SK-N-SH treated with all-trans-retinoic acid at 6 μM for 48 hours (cell line): ENCODE results near the gene ZMAT3.

Experiments
- ATAC-seq: fragments of 200-7000 bp; cut with Tn5 transposase; 3 replicates; pipeline ENCODE4 v1.9.1; 2020; ENCODE audit warnings: mild to moderate bottlenecking, moderate library complexity
- ARNTL ChIP-seq: fragments of 450-650 bp; formaldehyde crosslinking; IDR thresholded peaks from 2 replicates; pipeline ENCODE4 v1.5.0; 2020; ENCODE audit warnings: low read depth, mild to moderate bottlenecking, moderate library complexity, borderline replicate concordance
- CSDC2 ChIP-seq: fragments of 250-450 bp; sonication (Bioruptor Pico); IDR thresholded peaks from 2 replicates; pipeline ENCODE4 v1.5.0; 2020; ENCODE audit warnings: mild to moderate bottlenecking, moderate library complexity
- ESRRG ChIP-seq: fragments of 250-450 bp; sonication (Bioruptor Pico); IDR thresholded peaks from 2 replicates; pipeline ENCODE4 v1.6.1; 2021; ENCODE audit warnings: mild to moderate bottlenecking
- GLIS3 ChIP-seq: fragments of 250-450 bp; sonication (Bioruptor Pico); IDR thresholded peaks from 2 replicates; pipeline ENCODE4 v1.5.0; 2020; ENCODE audit warnings: mild to moderate bottlenecking, moderate library complexity
- ISL1 ChIP-seq: fragments of 250-450 bp; sonication (Bioruptor Pico); IDR thresholded peaks from 2 replicates; pipeline ENCODE4 v2.1.2; 2022; ENCODE audit warnings: mild to moderate bottlenecking, moderate library complexity
- PPARA ChIP-seq: fragments of 250-450 bp; sonication (Bioruptor Pico); IDR thresholded peaks from 2 replicates; pipeline ENCODE4 v1.5.0; 2020; ENCODE audit warnings: mild to moderate bottlenecking, borderline replicate concordance
- RARB ChIP-seq: fragments of 250-450 bp; sonication (Bioruptor Pico); IDR thresholded peaks from 2 replicates; pipeline ENCODE4 v1.8.0; 2021; ENCODE audit warnings: mild to moderate bottlenecking, moderate library complexity
- SNAI2 ChIP-seq: fragments of 250-450 bp; sonication (Bioruptor Pico); IDR thresholded peaks from 2 replicates; pipeline ENCODE4 v1.5.0; 2020; ENCODE audit warnings: mild to moderate bottlenecking, moderate library complexity
- TCF4 ChIP-seq: fragments of 250-450 bp; sonication (Bioruptor Pico); IDR thresholded peaks from 2 replicates; pipeline ENCODE4 v1.8.0; 2021; ENCODE audit warnings: mild to moderate bottlenecking, moderate library complexity, borderline replicate concordance
- TOX ChIP-seq: fragments of 250-450 bp; sonication (Bioruptor Pico); IDR thresholded peaks from 2 replicates; pipeline ENCODE4 v1.8.0; 2021; ENCODE audit warnings: mild to moderate bottlenecking, moderate library complexity, borderline replicate concordance
- ZC3H10 ChIP-seq: fragments of 250-450 bp; sonication (Bioruptor Pico); IDR thresholded peaks from 2 replicates; pipeline ENCODE4 v1.5.1; 2021; ENCODE audit warnings: mild to moderate bottlenecking, moderate library complexity
- ZFP3 ChIP-seq: fragments of 250-450 bp; sonication (Bioruptor Pico); IDR thresholded peaks from 2 replicates; pipeline ENCODE4 v1.5.0; 2020; ENCODE audit warnings: mild to moderate bottlenecking, moderate library complexity
- ZFP30 ChIP-seq: fragments of 450-650 bp; formaldehyde crosslinking; IDR thresholded peaks from 2 replicates; pipeline ENCODE4 v1.5.0; 2022; ENCODE audit warnings: mild to moderate bottlenecking, moderate library complexity
- ZNF565 ChIP-seq: fragments of 450-650 bp; formaldehyde crosslinking; conservative IDR thresholded peaks from 2 replicates; pipeline ENCODE4 v1.5.0; 2020; ENCODE audit warnings: low read depth, mild to moderate bottlenecking, moderate library complexity
- ZNF70 ChIP-seq: fragments of 450-650 bp; formaldehyde crosslinking; IDR thresholded peaks from 2 replicates; pipeline ENCODE4 v1.5.0; 2020; ENCODE audit warnings: mild to moderate bottlenecking, moderate library complexity
- ZNF8 ChIP-seq: fragments of 450-650 bp; formaldehyde crosslinking; IDR thresholded peaks from 2 replicates; pipeline ENCODE4 v1.5.0; 2020; ENCODE audit warnings: mild to moderate bottlenecking, moderate library complexity
- TF ChIP-seq, protein P1 (sequence below): fragments of 250-450 bp; sonication (Bioruptor Pico); IDR thresholded peaks from 2 replicates; pipeline ENCODE4 v1.8.0; 2021; ENCODE audit warnings: low read depth, mild to moderate bottlenecking, moderate library complexity, borderline replicate concordance
- TF ChIP-seq, protein P2 (sequence below): fragments of 250-450 bp; sonication (Bioruptor Pico); IDR thresholded peaks from 2 replicates; pipeline ENCODE4 v1.5.1; 2021; ENCODE audit warnings: mild to moderate bottlenecking, moderate library complexity
- TF ChIP-seq, protein P3 (sequence below): fragments of 250-450 bp; sonication (Bioruptor Pico); IDR thresholded peaks from 2 replicates; pipeline ENCODE4 v1.5.1; 2020; ENCODE audit warnings: low read depth, mild to moderate bottlenecking, moderate library complexity
- TF ChIP-seq, protein P4 (sequence below): fragments of 250-450 bp; sonication (Bioruptor Pico); IDR thresholded peaks from 2 replicates; pipeline ENCODE4 v1.5.0; 2020; ENCODE audit warnings: mild to moderate bottlenecking, moderate library complexity

Gene ZMAT3

DNA sequence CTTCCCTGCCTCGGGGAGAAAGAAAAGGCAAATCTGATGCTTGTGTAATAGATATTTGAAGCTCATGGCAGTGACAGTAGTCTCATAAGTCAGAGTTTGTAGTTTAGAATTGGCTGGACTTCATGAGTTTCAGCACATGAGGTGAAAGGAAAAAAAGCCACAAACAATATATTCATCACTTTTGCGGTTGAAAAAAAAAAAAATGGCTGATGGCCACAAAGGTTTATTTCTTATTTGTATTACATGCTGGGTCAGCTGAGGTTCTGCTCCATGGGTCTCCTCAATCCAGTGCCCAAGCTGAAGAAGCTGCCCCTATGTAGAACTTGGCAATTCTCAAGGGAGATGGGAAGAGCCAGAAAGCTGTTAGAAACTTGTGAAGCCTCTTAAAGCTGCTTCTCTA is 2.2 kb upstream of the ZMAT3 start:
- no peak for ATAC-seq
- TF ChIP-seq CSDC2 (CRISPR knock-in tag): no peak
- TF ChIP-seq ZNF8 (CRISPR knock-in tag): no peak
- no peak for TF ChIP-seq ZFP30 (CRISPR knock-in tag)
- no peak for TF ChIP-seq TCF4 (CRISPR knock-in tag)
- no peak for TF ChIP-seq TOX

DNA sequence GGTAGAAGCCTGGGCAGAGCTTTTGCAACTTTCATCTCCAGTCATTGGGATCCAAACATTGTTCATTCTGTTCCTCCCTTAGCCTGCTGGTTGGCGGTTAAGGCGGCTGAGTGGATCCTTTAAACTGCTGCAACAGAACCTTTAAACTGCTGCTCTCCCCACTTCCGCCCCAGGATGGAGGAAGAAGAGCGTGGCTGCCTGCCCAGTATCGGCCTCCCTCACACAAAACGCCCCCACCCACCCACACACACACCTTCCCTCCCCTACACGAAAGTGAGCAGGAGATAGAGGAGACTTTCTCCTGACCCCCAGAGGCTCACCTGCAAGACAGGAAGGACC is 460 bp upstream of the ZMAT3 start:
- peak; percentile 52 for ATAC-seq
- no peak for TF ChIP-seq ZC3H10 (CRISPR knock-in tag)
- TF ChIP-seq, all 23 proteins: peak for 0

DNA sequence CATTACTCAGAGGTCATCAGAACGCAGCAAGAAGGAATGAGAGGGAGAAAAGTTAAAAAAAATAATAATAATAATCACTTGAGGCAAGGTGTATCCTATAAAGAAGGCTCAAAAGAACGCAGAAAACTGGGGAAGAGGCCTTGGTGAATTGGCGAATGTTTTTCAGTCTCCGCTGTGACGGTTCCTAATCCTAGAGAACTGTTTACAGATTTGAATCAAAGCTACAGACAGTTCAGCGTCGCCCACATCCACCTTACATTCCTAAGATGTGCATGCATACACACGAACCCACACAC is 634 bp downstream of the ZMAT3 start:
- ATAC-seq: peak; percentile 63
- no peak for TF ChIP-seq SNAI2 (CRISPR knock-in tag)
- TF ChIP-seq ZNF8 (CRISPR knock-in tag): no peak
- TF ChIP-seq, protein P1, sequence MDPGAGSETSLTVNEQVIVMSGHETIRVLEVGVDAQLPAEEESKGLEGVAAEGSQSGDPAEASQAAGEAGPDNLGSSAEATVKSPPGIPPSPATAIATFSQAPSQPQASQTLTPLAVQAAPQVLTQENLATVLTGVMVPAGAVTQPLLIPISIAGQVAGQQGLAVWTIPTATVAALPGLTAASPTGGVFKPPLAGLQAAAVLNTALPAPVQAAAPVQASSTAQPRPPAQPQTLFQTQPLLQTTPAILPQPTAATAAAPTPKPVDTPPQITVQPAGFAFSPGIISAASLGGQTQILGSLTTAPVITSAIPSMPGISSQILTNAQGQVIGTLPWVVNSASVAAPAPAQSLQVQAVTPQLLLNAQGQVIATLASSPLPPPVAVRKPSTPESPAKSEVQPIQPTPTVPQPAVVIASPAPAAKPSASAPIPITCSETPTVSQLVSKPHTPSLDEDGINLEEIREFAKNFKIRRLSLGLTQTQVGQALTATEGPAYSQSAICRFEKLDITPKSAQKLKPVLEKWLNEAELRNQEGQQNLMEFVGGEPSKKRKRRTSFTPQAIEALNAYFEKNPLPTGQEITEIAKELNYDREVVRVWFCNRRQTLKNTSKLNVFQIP (CRISPR knock-in tag): no peak
- TF ChIP-seq, protein P2, sequence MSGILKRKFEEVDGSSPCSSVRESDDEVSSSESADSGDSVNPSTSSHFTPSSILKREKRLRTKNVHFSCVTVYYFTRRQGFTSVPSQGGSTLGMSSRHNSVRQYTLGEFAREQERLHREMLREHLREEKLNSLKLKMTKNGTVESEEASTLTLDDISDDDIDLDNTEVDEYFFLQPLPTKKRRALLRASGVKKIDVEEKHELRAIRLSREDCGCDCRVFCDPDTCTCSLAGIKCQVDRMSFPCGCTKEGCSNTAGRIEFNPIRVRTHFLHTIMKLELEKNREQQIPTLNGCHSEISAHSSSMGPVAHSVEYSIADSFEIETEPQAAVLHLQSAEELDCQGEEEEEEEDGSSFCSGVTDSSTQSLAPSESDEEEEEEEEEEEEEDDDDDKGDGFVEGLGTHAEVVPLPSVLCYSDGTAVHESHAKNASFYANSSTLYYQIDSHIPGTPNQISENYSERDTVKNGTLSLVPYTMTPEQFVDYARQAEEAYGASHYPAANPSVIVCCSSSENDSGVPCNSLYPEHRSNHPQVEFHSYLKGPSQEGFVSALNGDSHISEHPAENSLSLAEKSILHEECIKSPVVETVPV (CRISPR knock-in tag): no peak

DNA sequence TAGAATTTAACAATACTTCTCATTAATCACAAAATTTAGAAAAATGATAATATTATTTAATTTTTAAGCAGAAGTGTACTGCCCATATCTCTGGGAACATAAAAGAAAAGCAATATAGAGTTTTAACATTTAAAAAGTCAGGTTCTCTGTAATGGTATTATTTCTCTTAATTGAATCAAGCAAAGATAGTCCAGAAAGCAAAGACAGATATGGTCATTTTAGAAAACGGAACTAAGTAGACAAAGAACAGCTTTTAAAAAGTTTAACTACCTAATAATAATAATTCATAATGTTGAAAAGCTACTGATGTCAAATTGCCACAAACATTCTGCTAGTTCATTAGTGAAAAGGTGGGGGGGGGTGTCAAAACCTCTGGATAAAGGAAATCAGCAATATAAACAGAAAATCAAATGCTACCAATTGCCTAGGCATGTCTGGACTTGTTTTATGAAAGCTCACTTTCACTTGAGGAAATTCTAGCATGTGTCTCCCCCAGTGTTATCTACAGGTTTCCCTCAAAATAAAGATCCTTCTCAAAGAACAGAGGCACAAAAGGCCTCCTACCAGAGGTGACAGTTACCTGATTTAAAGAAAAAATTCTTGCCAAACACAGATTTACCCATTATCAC is 1.7 kb downstream of the ZMAT3 start:
- TF ChIP-seq, protein P3, sequence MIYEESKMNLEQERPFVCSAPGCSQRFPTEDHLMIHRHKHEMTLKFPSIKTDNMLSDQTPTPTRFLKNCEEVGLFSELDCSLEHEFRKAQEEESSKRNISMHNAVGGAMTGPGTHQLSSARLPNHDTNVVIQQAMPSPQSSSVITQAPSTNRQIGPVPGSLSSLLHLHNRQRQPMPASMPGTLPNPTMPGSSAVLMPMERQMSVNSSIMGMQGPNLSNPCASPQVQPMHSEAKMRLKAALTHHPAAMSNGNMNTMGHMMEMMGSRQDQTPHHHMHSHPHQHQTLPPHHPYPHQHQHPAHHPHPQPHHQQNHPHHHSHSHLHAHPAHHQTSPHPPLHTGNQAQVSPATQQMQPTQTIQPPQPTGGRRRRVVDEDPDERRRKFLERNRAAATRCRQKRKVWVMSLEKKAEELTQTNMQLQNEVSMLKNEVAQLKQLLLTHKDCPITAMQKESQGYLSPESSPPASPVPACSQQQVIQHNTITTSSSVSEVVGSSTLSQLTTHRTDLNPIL (CRISPR knock-in tag): no peak
- TF ChIP-seq TOX (no peak), ISL1 (0 out of 2 replicates have a peak, but pooled peaks have one; percentile 19), TCF4 (CRISPR knock-in tag) (no peak)
- no peak for ATAC-seq

DNA sequence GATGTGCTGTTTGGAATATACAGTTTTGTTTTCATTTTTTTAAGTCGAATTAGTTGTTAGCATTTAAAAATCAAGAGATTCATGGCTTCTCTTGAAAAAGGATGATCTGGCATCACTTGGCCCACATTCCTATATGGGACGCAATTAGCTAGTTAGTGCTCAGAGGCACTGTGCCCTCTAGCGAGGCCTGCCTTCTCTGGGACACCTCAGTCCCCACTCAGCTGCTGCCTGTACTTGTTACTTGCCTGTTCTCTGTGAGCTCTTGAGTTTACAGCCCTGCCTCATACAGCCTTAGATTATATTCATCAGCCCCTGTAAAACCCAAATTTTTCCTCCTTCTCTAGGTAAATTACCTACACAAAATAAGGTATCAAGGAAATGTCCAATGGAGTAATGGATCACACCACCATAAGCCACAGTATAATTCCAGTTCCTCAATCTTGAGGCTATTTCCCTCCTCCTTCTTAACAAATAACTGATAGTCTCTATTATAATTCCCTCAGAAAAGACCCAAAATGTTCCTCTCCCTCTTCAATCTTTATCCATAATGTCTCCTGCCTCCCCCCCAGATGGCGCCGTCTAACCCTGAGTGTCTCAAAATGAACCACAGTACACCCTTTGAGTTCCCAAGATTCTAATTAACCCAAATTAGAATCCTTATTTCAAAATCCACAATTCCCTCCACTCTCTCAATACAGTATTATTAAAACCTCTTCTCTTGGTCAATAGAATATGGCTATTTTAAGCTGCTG is 2.7 kb downstream of the ZMAT3 start:
- peak; percentile 12; the same call in 1 of the 3 replicates for ATAC-seq
- TF ChIP-seq TCF4 (CRISPR knock-in tag) (no peak), ZC3H10 (CRISPR knock-in tag) (no peak)

DNA sequence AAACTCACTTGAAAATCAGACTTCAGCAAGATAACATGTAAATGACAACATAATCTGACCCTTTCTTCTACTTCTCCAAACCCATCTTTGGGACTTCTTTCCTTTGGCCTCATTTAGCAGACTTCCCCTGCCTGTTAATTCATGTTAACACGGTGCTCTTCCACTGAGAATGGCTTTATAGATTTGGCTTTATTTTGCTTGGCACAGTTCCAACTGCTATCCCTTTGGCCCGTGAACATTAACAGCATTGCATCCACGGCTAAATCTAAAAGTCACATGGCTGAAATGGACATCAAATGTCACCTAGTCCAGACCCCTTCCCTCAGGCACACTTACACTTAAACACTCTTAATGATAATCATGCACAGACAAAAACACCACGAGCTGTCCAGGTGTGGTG is 3.8 kb downstream of the ZMAT3 start:
- no peak for ATAC-seq
- no peak for TF ChIP-seq ZNF565
- no peak for TF ChIP-seq ARNTL (CRISPR knock-in tag)
- TF ChIP-seq ESRRG (CRISPR knock-in tag): no peak
- no peak for TF ChIP-seq RARB (CRISPR knock-in tag)
- TF ChIP-seq GLIS3: no peak
- no peak for TF ChIP-seq ZNF8 (CRISPR knock-in tag)
- TF ChIP-seq, protein P4, sequence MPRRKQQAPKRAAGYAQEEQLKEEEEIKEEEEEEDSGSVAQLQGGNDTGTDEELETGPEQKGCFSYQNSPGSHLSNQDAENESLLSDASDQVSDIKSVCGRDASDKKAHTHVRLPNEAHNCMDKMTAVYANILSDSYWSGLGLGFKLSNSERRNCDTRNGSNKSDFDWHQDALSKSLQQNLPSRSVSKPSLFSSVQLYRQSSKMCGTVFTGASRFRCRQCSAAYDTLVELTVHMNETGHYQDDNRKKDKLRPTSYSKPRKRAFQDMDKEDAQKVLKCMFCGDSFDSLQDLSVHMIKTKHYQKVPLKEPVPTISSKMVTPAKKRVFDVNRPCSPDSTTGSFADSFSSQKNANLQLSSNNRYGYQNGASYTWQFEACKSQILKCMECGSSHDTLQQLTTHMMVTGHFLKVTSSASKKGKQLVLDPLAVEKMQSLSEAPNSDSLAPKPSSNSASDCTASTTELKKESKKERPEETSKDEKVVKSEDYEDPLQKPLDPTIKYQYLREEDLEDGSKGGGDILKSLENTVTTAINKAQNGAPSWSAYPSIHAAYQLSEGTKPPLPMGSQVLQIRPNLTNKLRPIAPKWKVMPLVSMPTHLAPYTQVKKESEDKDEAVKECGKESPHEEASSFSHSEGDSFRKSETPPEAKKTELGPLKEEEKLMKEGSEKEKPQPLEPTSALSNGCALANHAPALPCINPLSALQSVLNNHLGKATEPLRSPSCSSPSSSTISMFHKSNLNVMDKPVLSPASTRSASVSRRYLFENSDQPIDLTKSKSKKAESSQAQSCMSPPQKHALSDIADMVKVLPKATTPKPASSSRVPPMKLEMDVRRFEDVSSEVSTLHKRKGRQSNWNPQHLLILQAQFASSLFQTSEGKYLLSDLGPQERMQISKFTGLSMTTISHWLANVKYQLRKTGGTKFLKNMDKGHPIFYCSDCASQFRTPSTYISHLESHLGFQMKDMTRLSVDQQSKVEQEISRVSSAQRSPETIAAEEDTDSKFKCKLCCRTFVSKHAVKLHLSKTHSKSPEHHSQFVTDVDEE (CRISPR knock-in tag): no peak
- TF ChIP-seq ZFP30 (CRISPR knock-in tag): no peak
- TF ChIP-seq, protein P3 (CRISPR knock-in tag): no peak
- no peak for TF ChIP-seq TOX
- TF ChIP-seq ZNF70 (CRISPR knock-in tag): no peak
- TF ChIP-seq CSDC2 (CRISPR knock-in tag): no peak
- TF ChIP-seq PPARA (CRISPR knock-in tag): no peak
- no peak for TF ChIP-seq ZFP3 (CRISPR knock-in tag)
- TF ChIP-seq, protein P2 (CRISPR knock-in tag): no peak
